Upper lobe of left lung (tissue), 6 donors: ENCODE data around the gene YIF1B. TPM values are rescaled to one million over a fixed set of nuclear protein-coding genes. Genes with fewer than 3 reads are reported as not detected.

Experiments used
- ATAC-seq, 2 donors: fragments of 200-7000 bp; cut with Tn5 transposase; one replicate each; pipeline ENCODE4 v1.9.1; 2022; ENCODE audit warnings: mild to moderate bottlenecking in 2 of 2, moderate library complexity in 2 of 2; ENCODE audit not compliant: low FRiP score in 2 of 2
- DNase-seq, 2 donors: peaks; one replicate each; pipeline ENCODE4 v3.0.0-alpha.2; 2019 to 2020
- H3K27ac ChIP-seq, 4 donors: fragments of 200-600 bp; sonication (generic); one replicate each; pipeline ENCODE4 v1.5.1; 2016 to 2019
- H3K27me3 ChIP-seq, 4 donors: fragments of 200-600 bp; sonication (generic); one replicate each; pipeline ENCODE4 v1.5.1; 2017 to 2019
- H3K36me3 ChIP-seq, 4 donors: fragments of 200-600 bp; sonication (generic); one replicate each; pipeline ENCODE4 v1.5.1; 2016 to 2019
- H3K4me1 ChIP-seq, 4 donors: fragments of 200-600 bp; sonication (generic); one replicate each; pipeline ENCODE4 v1.5.1; 2018 to 2019
- H3K4me3 ChIP-seq, 4 donors: fragments of 200-600 bp; sonication (generic); one replicate each; pipeline ENCODE4 v1.5.1; 2017 to 2019; ENCODE audit warnings: mild to moderate bottlenecking in 2 of 4, moderate library complexity in 1 of 4
- H3K9me3 ChIP-seq, 4 donors: fragments of 200-600 bp; sonication (generic); one replicate each; pipeline ENCODE4 v1.5.1; 2018 to 2019
- CTCF ChIP-seq, 6 experiments: fragments of 450-650 bp in 4 of 6; fragments of 200-600 bp in 2 of 6; sonication (generic) in 2 of 6; IDR thresholded peaks; one replicate each; pipeline ENCODE4 v1.5.1; 2016 to 2019; ENCODE audit warnings: antibody characterized with exemption in 6 of 6
- EP300 ChIP-seq, 4 donors: sonication (generic); formaldehyde crosslinking; IDR thresholded peaks; one replicate each; pipeline ENCODE4 v1.5.1; 2017; ENCODE audit warnings: antibody characterized with exemption in 4 of 4, control low read depth in 2 of 4
- POLR2A ChIP-seq, 4 donors: fragments of 450-650 bp; IDR thresholded peaks; one replicate each; pipeline ENCODE4 v1.5.1; 2016 to 2017; ENCODE audit warnings: antibody characterized with exemption in 4 of 4, mild to moderate bottlenecking in 2 of 4
- POLR2AphosphoS5 ChIP-seq, 2 donors: sonication (generic); formaldehyde crosslinking; IDR thresholded peaks; one replicate each; pipeline ENCODE4 v1.5.1; 2017; ENCODE audit warnings: antibody characterized with exemption in 2 of 2
- WGBS, 2 donors: methylation state at CpG; one replicate each; pipeline ENCODE4 v1.1.5; 2017 to 2018; 5-methylcytosine and 5-hydroxymethylcytosine counted together
- total RNA-seq, 6 donors: library from RNA; depleted of rRNA in 4 of 6; stranded (reverse); fragments of >200 nt in 4 of 6; gene quantifications; one replicate each; pipeline versions ENCODE4 v1.1.0 to v1.2.1, GENCODE V29; 2016 to 2021
- donor health status: DM: no; HTN: no; CAD: no; lungs with moderate emphysema.
- donor health status: DM: no; HTN: yes; CAD: no; lungs with severe emphysema.

Gene YIF1B
- total RNA-seq, 6 donors from 2014 or later: 15.3 to 45.8 (median 29.8) TPM

- TF ChIP-seq POLR2AphosphoS5 (IDR thresholded peaks at IDR 0.05): no peak
- TF ChIP-seq POLR2A (IDR thresholded peaks at IDR 0.05): no peak
- no peak for TF ChIP-seq CTCF (IDR thresholded peaks at IDR 0.05)
- ATAC-seq: no peak
- Histone ChIP-seq H3K4me3 (no peak overlapping the region), H3K27ac (peak overlapping the region in 2 of 4 donors; percentile 25 to 54), H3K36me3 (no peaks in the 10 kb centered on the region), H3K9me3 (no peaks in the 10 kb centered on the region), H3K27me3 (no peaks in the 10 kb centered on the region), H3K4me1 (peaks cover 38 to 57% (median 53%) of the 10 kb centered on the region in 4 donors)
- 24% methylated on average over 8 to 9 of the region's 9 CpGs for WGBS, 2 donors
- peak in 1 of 2 donors; percentile 52 for DNase-seq
Measured at GRCh38 chr19:38274739-38275138, 41.0 kb downstream of the YIF1B start.

DNA sequence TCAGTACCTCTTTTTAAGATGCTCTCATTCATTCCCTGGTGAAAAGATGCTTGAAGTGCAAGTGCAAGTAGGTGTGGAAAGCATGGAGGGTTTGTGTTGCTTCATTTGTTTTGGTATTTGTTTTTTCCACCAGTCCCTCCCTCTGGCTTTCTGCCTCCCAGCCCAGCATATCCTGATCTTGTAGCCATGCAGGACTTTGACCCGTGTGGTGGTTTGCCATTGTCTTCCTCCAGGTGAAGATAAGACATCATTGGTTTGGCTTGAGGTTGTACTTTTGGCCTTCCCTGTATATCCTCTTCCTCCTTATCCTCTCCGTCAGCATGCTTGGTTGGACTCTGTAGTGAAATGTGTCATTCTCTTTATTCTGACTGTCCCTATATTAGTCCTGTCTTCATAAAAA, 42.2 kb downstream of the YIF1B start:
- no peaks in the 10 kb centered on the region for H3K27me3 ChIP-seq
- 64 to 69% methylated on average over 2 of the region's 2 CpGs for WGBS, 2 donors
- H3K36me3 ChIP-seq: no peaks in the 10 kb centered on the region
- H3K4me1 ChIP-seq: peaks cover 30 to 45% (median 44%) of the 10 kb centered on the region in 4 donors
- ATAC-seq (no peak), DNase-seq (no peak)
- TF ChIP-seq POLR2A (IDR thresholded peaks at IDR 0.05) (no peak), EP300 (IDR thresholded peaks at IDR 0.05) (no peak), CTCF (IDR thresholded peaks at IDR 0.05) (no peak), POLR2AphosphoS5 (IDR thresholded peaks at IDR 0.05) (no peak)
- no peak overlapping the region for H3K27ac ChIP-seq
- H3K4me3 ChIP-seq: no peak overlapping the region
- no peaks in the 10 kb centered on the region for H3K9me3 ChIP-seq

DNA sequence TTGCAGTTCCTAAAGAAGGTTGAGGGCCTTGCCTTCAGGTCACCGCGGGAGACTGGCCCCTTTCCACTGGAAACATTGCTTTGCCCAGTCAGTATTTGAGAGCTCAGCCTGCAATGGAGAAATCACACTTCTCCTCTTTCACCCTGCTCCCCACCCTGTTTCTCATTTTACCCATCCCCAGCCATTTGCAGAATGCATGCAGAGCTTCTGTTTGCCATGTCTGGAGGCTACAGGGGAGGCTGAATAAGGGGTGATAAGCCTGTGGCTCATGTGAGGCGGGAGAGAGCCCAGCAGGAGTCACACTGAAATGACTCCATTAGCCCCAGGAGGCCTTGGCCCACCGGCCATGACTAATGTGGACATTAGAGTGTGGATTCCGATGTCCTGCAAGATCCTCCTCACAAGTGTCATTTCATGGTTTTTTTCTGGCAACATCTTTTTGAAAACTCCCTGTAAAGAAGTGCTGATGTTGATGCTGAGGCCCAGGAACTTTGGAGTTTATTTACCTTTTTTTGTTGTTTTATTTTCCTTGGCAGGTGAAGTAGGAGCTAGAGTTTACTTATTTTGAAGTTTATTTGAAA, 45.1 kb downstream of the YIF1B start:
- no peaks in the 10 kb centered on the region for H3K27me3 ChIP-seq

GRCh38 chr19:38268539-38268938, 47.2 kb downstream of the YIF1B start:
- Histone ChIP-seq H3K27ac (peak overlapping the region; percentile 72 to 97 (median 93)), H3K9me3 (no peaks in the 10 kb centered on the region), H3K36me3 (no peaks in the 10 kb centered on the region), H3K27me3 (no peaks in the 10 kb centered on the region), H3K4me1 (peaks cover 16 to 59% (median 30%) of the 10 kb centered on the region in 4 donors), H3K4me3 (no peak overlapping the region)
- WGBS, 2 donors: 56 to 64% methylated on average over 8 of the region's 8 CpGs
- no peak for TF ChIP-seq CTCF (IDR thresholded peaks at IDR 0.05)
- no peak for TF ChIP-seq POLR2A (IDR thresholded peaks at IDR 0.05)
- no peak for TF ChIP-seq POLR2AphosphoS5 (IDR thresholded peaks at IDR 0.05)
- no peak for TF ChIP-seq EP300 (IDR thresholded peaks at IDR 0.05)
- ATAC-seq (no peak), DNase-seq (no peak)

More for the DNA sequence above, 45.1 kb downstream of the YIF1B start:
- Histone ChIP-seq H3K9me3 (no peaks in the 10 kb centered on the region), H3K4me1 (peaks cover 17 to 56% (median 35%) of the 10 kb centered on the region in 4 donors), H3K36me3 (no peaks in the 10 kb centered on the region), H3K27ac (peak overlapping the region in 1 of 4 donors; percentile 7), H3K4me3 (no peak overlapping the region)
- 73 to 74% methylated on average over 5 of the region's 5 CpGs for WGBS, 2 donors
- no peak for DNase-seq
- no peak for ATAC-seq
- TF ChIP-seq CTCF (IDR thresholded peaks at IDR 0.05) (no peak), EP300 (IDR thresholded peaks at IDR 0.05) (no peak), POLR2AphosphoS5 (IDR thresholded peaks at IDR 0.05) (no peak), POLR2A (IDR thresholded peaks at IDR 0.05) (no peak)
